Peyer's patch (tissue), 4 donors: ENCODE results near the gene IL12RB2.

Source experiments
- CTCF ChIP-seq, 6 experiments: fragments of 450-650 bp in 4 of 6; fragments of 200-600 bp in 2 of 6; sonication (generic) in 1 of 6; IDR thresholded peaks; one replicate each; pipeline ENCODE4 v1.5.1; 2017 to 2019; ENCODE audit warnings: antibody characterized with exemption in 6 of 6, mild to moderate bottlenecking in 3 of 6, moderate library complexity in 1 of 6
- POLR2A ChIP-seq, 2 donors: fragments of 450-650 bp; IDR thresholded peaks; one replicate each; pipeline ENCODE4 v1.5.1; 2017; ENCODE audit warnings: antibody characterized with exemption in 2 of 2, mild to moderate bottlenecking in 2 of 2, moderate library complexity in 2 of 2

GRCh38 chr1:67314696-67315095 is 7.0 kb downstream of the IL12RB2 start:
- TF ChIP-seq CTCF (IDR thresholded peaks at IDR 0.05) (no peak), POLR2A (IDR thresholded peaks at IDR 0.05) (no peak)
